Endothelial cell (in vitro differentiated cells): Measurements from ENCODE around the gene SEMA4D. TPM values are rescaled to one million over a fixed set of nuclear protein-coding genes. Genes with fewer than 3 reads are reported as not detected.
A peak's percentile ranks its signal among the peaks of the same experiment; 100 is the strongest.

Experiments
- DNase-seq: peaks from one replicate; pipeline ENCODE4 v3.0.0; 2021; ENCODE audit warnings: low spot score
- H3K27ac Mint-ChIP-seq: one replicate; pipeline ENCODE4 v1.8.0; 2021; ENCODE audit warnings: mixed read lengths, inconsistent platforms; ENCODE audit not compliant: unreplicated experiment
- H3K27me3 Mint-ChIP-seq: one replicate; pipeline ENCODE4 v1.8.0; 2021; ENCODE audit warnings: mild to moderate bottlenecking, moderate library complexity, mixed read lengths, inconsistent platforms; ENCODE audit not compliant: unreplicated experiment
- H3K36me3 Mint-ChIP-seq: one replicate; pipeline ENCODE4 v1.8.0; 2021; ENCODE audit warnings: mild to moderate bottlenecking, low read depth, mixed read lengths, inconsistent platforms; ENCODE audit not compliant: unreplicated experiment
- H3K4me1 Mint-ChIP-seq: one replicate; pipeline ENCODE4 v1.8.0; 2021; ENCODE audit warnings: mild to moderate bottlenecking, mixed read lengths, inconsistent platforms; ENCODE audit not compliant: unreplicated experiment
- H3K4me3 Mint-ChIP-seq: one replicate; pipeline ENCODE4 v1.8.0; 2021; ENCODE audit warnings: mild to moderate bottlenecking, mixed read lengths, inconsistent platforms; ENCODE audit not compliant: unreplicated experiment
- H3K9me3 Mint-ChIP-seq: one replicate; pipeline ENCODE4 v1.8.0; 2021; ENCODE audit warnings: mixed read lengths, inconsistent platforms; ENCODE audit not compliant: unreplicated experiment
- CTCF ChIP-seq: fragments of 200-600 bp; sonication (generic); IDR thresholded peaks from one replicate; pipeline ENCODE4 v1.5.0; 2021; ENCODE audit warnings: antibody characterized with exemption; ENCODE audit not compliant: unreplicated experiment
- long read RNA-seq: library from polyadenylated mRNA; unstranded; transcript quantifications from one replicate; pipeline ENCODE4 v2.0.0, GENCODE V29; 2020; ENCODE audit not compliant: unreplicated experiment
- total RNA-seq: library from RNA; stranded (reverse); fragmentation: NEBNext Ultra II Directional; extraction: Animal tissue kit (Norgen Biotek cat#: 25700); gene quantifications from one replicate; pipeline ENCODE4 v1.2.1, GENCODE V29; 2021; ENCODE audit not compliant: unreplicated experiment

The SEMA4D gene
- 14.8 TPM for total RNA-seq
- long read RNA-seq = 0 reads

- Mint-ChIP-seq H3K27ac (no peak within 1 kb of the TSS), H3K4me1 (peaks cover 10% of the 10 kb centered on the region), H3K4me3 (peak within 1 kb of the TSS; percentile 88), H3K27me3 (peaks cover 9% of the 10 kb centered on the region), H3K9me3 (no peaks in the 10 kb centered on the region), H3K36me3 (no peaks in the 10 kb centered on the region)
- peak; percentile 47 for DNase-seq
- no peak for TF ChIP-seq CTCF
These were observed at the start of gene SEMA4D for GRCh38 chr9:89497978-89498851. Gene SEMA4D, minus strand, starts transcription at chr9:89498113. Its CDS starts 92,657 bp downstream, at chr9:89405456.

- H3K36me3 Mint-ChIP-seq = peaks cover 10% of the 10 kb centered on the region
- no peaks in the 10 kb centered on the region for H3K4me1 Mint-ChIP-seq
- no peak overlapping the region for H3K27ac Mint-ChIP-seq
- TF ChIP-seq CTCF = no peak
- no peaks in the 10 kb centered on the region for H3K27me3 Mint-ChIP-seq
- no peaks in the 10 kb centered on the region for H3K9me3 Mint-ChIP-seq
- H3K4me3 Mint-ChIP-seq = no peak overlapping the region
- no peak for DNase-seq
These were observed 49.1 kb upstream of the SEMA4D start for GRCh38 chr9:89547000-89547399.

GRCh38 chr9:89544279-89544661 is 46.4 kb upstream of the SEMA4D start:
- Mint-ChIP-seq H3K27ac (no peak overlapping the region), H3K36me3 (peaks cover 10% of the 10 kb centered on the region), H3K27me3 (peaks cover 1% of the 10 kb centered on the region), H3K9me3 (no peaks in the 10 kb centered on the region), H3K4me3 (no peak overlapping the region), H3K4me1 (no peaks in the 10 kb centered on the region)
- no peak for TF ChIP-seq CTCF
- DNase-seq = no peak

GRCh38 chr9:89543621-89544278 is 45.8 kb upstream of the SEMA4D start:
- peaks cover 1% of the 10 kb centered on the region for H3K27me3 Mint-ChIP-seq
- no peak overlapping the region for H3K4me3 Mint-ChIP-seq
- no peak overlapping the region for H3K27ac Mint-ChIP-seq
- H3K4me1 Mint-ChIP-seq = no peaks in the 10 kb centered on the region
- no peak for DNase-seq
- peaks cover 10% of the 10 kb centered on the region for H3K36me3 Mint-ChIP-seq
- no peak for TF ChIP-seq CTCF
- no peaks in the 10 kb centered on the region for H3K9me3 Mint-ChIP-seq

GRCh38 chr9:89543111-89543510 is 45.2 kb upstream of the SEMA4D start:
- Mint-ChIP-seq H3K27ac (no peak overlapping the region), H3K36me3 (peaks cover 10% of the 10 kb centered on the region), H3K9me3 (no peaks in the 10 kb centered on the region), H3K4me1 (no peaks in the 10 kb centered on the region), H3K27me3 (peaks cover 1% of the 10 kb centered on the region), H3K4me3 (no peak overlapping the region)
- TF ChIP-seq CTCF = no peak
- no peak for DNase-seq
